Esophagus squamous epithelium (tissue), 4 donors: ENCODE measurements around the gene KCNAB2.

ENCODE experiments used
- POLR2A ChIP-seq, 4 donors: fragments of 450-650 bp; IDR thresholded peaks; one replicate each; pipeline ENCODE4 v1.6.1; 2017; ENCODE audit warnings: antibody characterized with exemption in 4 of 4, mild to moderate bottlenecking in 4 of 4, moderate library complexity in 3 of 4
- TF ChIP-seq, protein P1 (sequence below), 6 experiments: fragments of 450-650 bp in 4 of 6; fragments of 200-600 bp in 2 of 6; sonication (generic) in 2 of 6; IDR thresholded peaks; one replicate each; pipeline ENCODE4 v1.5.1; 2016 to 2019; ENCODE audit warnings: antibody characterized with exemption in 6 of 6, mild to moderate bottlenecking in 4 of 6, moderate library complexity in 4 of 6

DNA sequence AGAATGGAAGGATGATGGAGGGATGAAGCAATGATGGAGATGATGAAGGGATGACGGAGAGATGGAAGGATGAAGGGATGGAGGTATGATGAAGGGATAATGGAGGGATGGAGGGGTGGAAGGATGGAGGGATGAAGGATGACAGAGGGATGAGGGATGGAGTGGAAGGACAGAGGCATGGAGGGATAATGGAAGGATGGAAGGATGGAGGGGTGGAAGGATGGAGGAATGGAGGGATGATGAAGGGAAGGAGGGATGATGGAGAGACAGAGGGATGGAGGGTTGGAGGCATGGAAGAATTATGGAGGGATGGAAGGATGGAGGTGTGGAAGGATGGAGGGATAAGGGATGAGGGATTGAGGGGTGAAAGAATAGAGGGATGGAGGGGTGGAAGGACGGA lies 62.8 kb downstream of the KCNAB2 start:
- TF ChIP-seq, protein P1, sequence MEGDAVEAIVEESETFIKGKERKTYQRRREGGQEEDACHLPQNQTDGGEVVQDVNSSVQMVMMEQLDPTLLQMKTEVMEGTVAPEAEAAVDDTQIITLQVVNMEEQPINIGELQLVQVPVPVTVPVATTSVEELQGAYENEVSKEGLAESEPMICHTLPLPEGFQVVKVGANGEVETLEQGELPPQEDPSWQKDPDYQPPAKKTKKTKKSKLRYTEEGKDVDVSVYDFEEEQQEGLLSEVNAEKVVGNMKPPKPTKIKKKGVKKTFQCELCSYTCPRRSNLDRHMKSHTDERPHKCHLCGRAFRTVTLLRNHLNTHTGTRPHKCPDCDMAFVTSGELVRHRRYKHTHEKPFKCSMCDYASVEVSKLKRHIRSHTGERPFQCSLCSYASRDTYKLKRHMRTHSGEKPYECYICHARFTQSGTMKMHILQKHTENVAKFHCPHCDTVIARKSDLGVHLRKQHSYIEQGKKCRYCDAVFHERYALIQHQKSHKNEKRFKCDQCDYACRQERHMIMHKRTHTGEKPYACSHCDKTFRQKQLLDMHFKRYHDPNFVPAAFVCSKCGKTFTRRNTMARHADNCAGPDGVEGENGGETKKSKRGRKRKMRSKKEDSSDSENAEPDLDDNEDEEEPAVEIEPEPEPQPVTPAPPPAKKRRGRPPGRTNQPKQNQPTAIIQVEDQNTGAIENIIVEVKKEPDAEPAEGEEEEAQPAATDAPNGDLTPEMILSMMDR (IDR thresholded peaks at IDR 0.05) = no peak
- TF ChIP-seq POLR2A (IDR thresholded peaks at IDR 0.05) = no peak
